ENCODE measurements around the gene C9orf78.

DNA sequence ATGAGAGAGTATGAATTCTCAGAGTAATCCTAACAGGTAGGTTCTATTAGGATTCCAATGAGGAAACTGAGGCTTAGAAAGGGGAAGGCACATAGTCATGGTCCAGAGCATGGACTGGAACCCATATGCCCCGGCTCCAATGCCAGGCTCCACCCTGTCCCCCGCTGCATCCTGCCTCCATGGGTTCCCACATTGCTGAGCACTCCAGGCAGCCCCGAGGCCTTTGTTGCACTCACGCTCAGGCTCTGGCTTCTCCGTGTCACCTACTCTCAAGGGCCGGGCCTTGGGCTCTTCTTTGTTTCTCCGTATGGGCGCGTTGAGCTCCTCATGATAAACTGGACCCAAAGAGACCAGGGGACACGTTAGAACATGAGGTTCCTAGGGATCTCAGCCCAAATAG is 6.1 kb downstream of the C9orf78 start:
- no peak for TF ChIP-seq EZH2 (IDR thresholded peaks at IDR 0.05; ENCODE audit: insufficient read depth, poor library complexity, severe bottlenecking)
- TF ChIP-seq EZH2phosphoT487 (IDR thresholded peaks at IDR 0.05; ENCODE audit: insufficient read depth, low read depth) = no peak
